SK-N-SH (cell line): ENCODE results near the gene PRR33. TPM values are rescaled to one million over a fixed set of nuclear protein-coding genes. Genes with fewer than 3 reads are reported as not detected.

Experiments
- CTCF ChIA-PET: fragments of 300-600, 350-600 bp; formaldehyde crosslinking; extraction: SDS; loops from one replicate; lab custom pipeline; 2021; lab: Yijun Ruan, JAX
- POLR2A ChIA-PET: fragments of 350-600 bp; sonication (Branson Sonifier 250); formaldehyde crosslinking; extraction: SDS; loops from one replicate; lab custom pipeline; 2020; ENCODE audit warnings: antibody characterized with exemption, inconsistent platforms; lab: Yijun Ruan, JAX
- DNase-seq: peaks from one replicate; pipeline ENCODE4 v3.0.0; 2012
- H2AFZ ChIP-seq: fragments of 200-600 bp; sonication (generic); 2 replicates; pipeline ENCODE4 v1.8.1; 2016; ENCODE audit warnings: antibody characterized with exemption, mild to moderate bottlenecking, low read depth
- H3F3A ChIP-seq: fragments of 200-600 bp; sonication (generic); replicated peaks from 2 replicates; pipeline ENCODE3; 2016; ENCODE audit warnings: antibody characterized with exemption, mild to moderate bottlenecking; ENCODE audit not compliant: insufficient read depth
- H3K27ac ChIP-seq, 2 experiments: fragments of 200-500 bp in 1 of 2; fragments of 200-600 bp in 1 of 2; sonication (Bioruptor generic) in 1 of 2; sonication (generic), shearing (Covaris generic) in 1 of 2; 2 replicates each; pipeline versions ENCODE4 v1.5.1 to v1.6.1; 2014 to 2016; ENCODE audit warnings: low read depth in 2 of 2, inconsistent platforms in 1 of 2, low read length in 1 of 2, mild to moderate bottlenecking in 1 of 2, mixed read lengths in 1 of 2
- H3K27me3 ChIP-seq: fragments of 200-600 bp; sonication (generic), shearing (Covaris generic); 2 replicates; pipeline ENCODE4 v1.6.1; 2016; ENCODE audit warnings: mixed run types; ENCODE audit not compliant: insufficient read depth
- H3K36me3 ChIP-seq, 2 experiments: fragments of 200-500 bp in 1 of 2; fragments of 200-600 bp in 1 of 2; sonication (Bioruptor generic) in 1 of 2; sonication (generic) in 1 of 2; replicated peaks in 1 of 2; 2 replicates each; pipeline versions ENCODE3 to v1.5.1; 2014 to 2016; ENCODE audit warnings: low read length in 1 of 2, mild to moderate bottlenecking in 1 of 2; ENCODE audit not compliant: insufficient read depth in 2 of 2, control insufficient read depth in 1 of 2
- H3K4me1 ChIP-seq, 2 experiments: fragments of 200-500 bp in 1 of 2; fragments of 200-600 bp in 1 of 2; sonication (Bioruptor generic) in 1 of 2; sonication (generic), shearing (Covaris generic) in 1 of 2; 2 replicates each; pipeline versions ENCODE4 v1.5.1 to v1.6.1; 2014 to 2016; ENCODE audit warnings: low read depth in 1 of 2, low read length in 1 of 2, mixed run types in 1 of 2; ENCODE audit not compliant: insufficient read depth in 2 of 2, control insufficient read depth in 1 of 2
- H3K4me2 ChIP-seq: fragments of 200-600 bp; sonication (generic), shearing (Covaris generic); 2 replicates; pipeline ENCODE4 v1.6.1; 2017; ENCODE audit warnings: mixed run types
- H3K4me3 ChIP-seq, 2 experiments: fragments of 200-500 bp in 1 of 2; fragments of 200-600 bp in 1 of 2; sonication (Bioruptor generic) in 1 of 2; sonication (generic), shearing (Covaris generic) in 1 of 2; 2 replicates each; pipeline versions ENCODE4 v1.5.1 to v1.8.1; 2014 to 2016; ENCODE audit warnings: low read depth in 2 of 2, inconsistent platforms in 1 of 2, low read length in 1 of 2, mild to moderate bottlenecking in 1 of 2, mixed read lengths in 1 of 2, moderate library complexity in 1 of 2
- H3K79me2 ChIP-seq: fragments of 200-600 bp; sonication (generic); 2 replicates; pipeline ENCODE4 v1.8.1; 2017; ENCODE audit warnings: mild to moderate bottlenecking; ENCODE audit not compliant: insufficient read depth
- H3K9ac ChIP-seq: fragments of 200-600 bp; sonication (generic); 2 replicates; pipeline ENCODE4 v1.6.1; 2017; ENCODE audit warnings: mixed run types
- H3K9me2 ChIP-seq: fragments of 200-600 bp; sonication (generic); 2 replicates; pipeline ENCODE4 v1.6.1; 2017; ENCODE audit warnings: mixed run types
- H3K9me3 ChIP-seq: fragments of 200-600 bp; sonication (generic); 2 replicates; pipeline ENCODE4 v1.6.1; 2017; ENCODE audit warnings: mixed run types, mild to moderate bottlenecking, moderate library complexity
- H4K20me1 ChIP-seq: fragments of 200-600 bp; sonication (generic); 2 replicates; pipeline ENCODE4 v1.6.1; 2017; ENCODE audit warnings: mild to moderate bottlenecking, mixed run types; ENCODE audit not compliant: insufficient read depth
- EZH2phosphoT487 ChIP-seq: fragments of 200-600 bp; sonication (generic); IDR thresholded peaks from 2 replicates; pipeline ENCODE4 v1.6.1; 2017; ENCODE audit warnings: low read depth, mixed run types, mild to moderate bottlenecking, antibody characterized with exemption, moderate library complexity, borderline replicate concordance
- FOSL2 ChIP-seq: IDR thresholded peaks from 2 replicates; pipeline ENCODE4 v1.4.0; 2012; ENCODE audit warnings: low read depth, mild to moderate bottlenecking, moderate library complexity, borderline replicate concordance
- FOXJ3 ChIP-seq: sonication (generic); formaldehyde crosslinking; IDR thresholded peaks from 2 replicates; pipeline ENCODE4 v1.5.1; 2020; ENCODE audit warnings: mild to moderate bottlenecking, missing genetic modification reagents
- GABPA ChIP-seq: IDR thresholded peaks from 2 replicates; pipeline ENCODE4 v1.4.0; 2012; ENCODE audit warnings: low read depth, mild to moderate bottlenecking
- GATA2 ChIP-seq: sonication (generic); formaldehyde crosslinking; IDR thresholded peaks from 2 replicates; pipeline ENCODE4 v1.5.0; 2020; ENCODE audit warnings: mild to moderate bottlenecking, missing genetic modification reagents
- MEF2A ChIP-seq: IDR thresholded peaks from 2 replicates; pipeline ENCODE4 v1.4.0; 2012; ENCODE audit warnings: low read depth, borderline replicate concordance
- POLR2AphosphoS5 ChIP-seq: IDR thresholded peaks from 2 replicates; pipeline ENCODE4 v1.6.1; 2012; ENCODE audit warnings: low read depth, low read length
- RAD21 ChIP-seq: IDR thresholded peaks from 2 replicates; pipeline ENCODE4 v1.6.1; 2012; ENCODE audit warnings: mild to moderate bottlenecking, low read length
- SIN3A ChIP-seq: IDR thresholded peaks from 2 replicates; pipeline ENCODE4 v1.6.1; 2012; ENCODE audit warnings: low read depth, mild to moderate bottlenecking, low read length, moderate library complexity, borderline replicate concordance
- WGBS: methylation state at CpG from one replicate; pipeline ENCODE4 v1.1.6; 2017; ENCODE audit warnings: low lambda C conversion rate; 5-methylcytosine and 5-hydroxymethylcytosine counted together
- polyA plus RNA-seq, 3 experiments: library from polyadenylated mRNA; depleted of rRNA; stranded (reverse); fragments of >200 nt; gene quantifications; 2 replicates each; pipeline ENCODE4 v1.2.3, GENCODE V29; 2012
- TF ChIP-seq, protein P1 (sequence below): IDR thresholded peaks from 2 replicates; pipeline ENCODE4 v1.4.0; 2012; ENCODE audit warnings: low read depth
- TF ChIP-seq, protein P2 (sequence below): IDR thresholded peaks from 2 replicates; pipeline ENCODE4 v1.4.0; 2012; ENCODE audit warnings: low read depth, borderline replicate concordance
- TF ChIP-seq, protein P3 (sequence below): fragments of 200-600 bp; sonication (generic); IDR thresholded peaks from 2 replicates; pipeline ENCODE4 v1.6.1; 2017; ENCODE audit warnings: antibody characterized with exemption, mild to moderate bottlenecking, moderate library complexity
- TF ChIP-seq, protein P4 (sequence below): IDR thresholded peaks from 2 replicates; pipeline ENCODE4; 2012

The PRR33 gene
- polyA plus RNA-seq, 1 of the 3 experiments (the other 2 are of a cell fraction), result not detected

DNA sequence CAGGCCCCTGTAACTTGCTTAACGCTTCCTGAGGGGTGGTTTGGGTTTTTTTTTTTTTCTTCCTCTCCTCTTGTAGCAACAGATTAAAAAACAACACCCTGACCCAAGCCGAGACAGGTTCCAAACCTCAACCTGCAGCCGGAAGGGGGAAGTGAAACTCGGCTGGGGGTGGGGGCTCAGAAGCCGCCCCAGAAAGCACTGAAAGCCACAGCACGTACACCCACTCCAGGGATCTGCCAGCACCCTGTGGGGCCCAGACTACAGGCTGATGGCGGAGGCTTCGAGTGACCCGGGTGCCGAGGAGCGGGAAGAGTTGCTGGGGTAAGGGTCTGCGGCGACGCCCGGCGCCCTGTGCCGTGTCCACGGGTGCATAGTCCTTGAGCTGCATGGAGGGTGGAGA lies 38.8 kb downstream of the PRR33 start, which contains the start of gene LSP1:
TSS of gene LSP1 (plus strand) at position 208 of the 400 bp plus-strand sequence. CDS start at position 269, 61 bp downstream.
- Histone ChIP-seq H3K9me2 (no peaks in the 10 kb centered on the region), H2AFZ (no peak within 1 kb of the TSS), H3K9me3 (no peaks in the 10 kb centered on the region), H3K79me2 (no peaks in the 10 kb centered on the region), H3K27ac (no peak within 1 kb of the TSS), H3F3A (no peaks in the 10 kb centered on the region), H3K27me3 (no peaks in the 10 kb centered on the region), H3K36me3 (no peaks in the 10 kb centered on the region), H3K9ac (no peak within 1 kb of the TSS), H3K4me2 (no peak within 1 kb of the TSS), H3K4me3 (no peak within 1 kb of the TSS), H4K20me1 (no peaks in the 10 kb centered on the region), H3K4me1 (no peaks in the 10 kb centered on the region; a peak in 1 of 4 replicates)
- TF ChIP-seq RAD21, result no peak
- TF ChIP-seq FOSL2, result no peak
- TF ChIP-seq POLR2AphosphoS5, result no peak
- TF ChIP-seq, protein P1, sequence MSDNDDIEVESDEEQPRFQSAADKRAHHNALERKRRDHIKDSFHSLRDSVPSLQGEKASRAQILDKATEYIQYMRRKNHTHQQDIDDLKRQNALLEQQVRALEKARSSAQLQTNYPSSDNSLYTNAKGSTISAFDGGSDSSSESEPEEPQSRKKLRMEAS, result no peak
- TF ChIP-seq, protein P2, sequence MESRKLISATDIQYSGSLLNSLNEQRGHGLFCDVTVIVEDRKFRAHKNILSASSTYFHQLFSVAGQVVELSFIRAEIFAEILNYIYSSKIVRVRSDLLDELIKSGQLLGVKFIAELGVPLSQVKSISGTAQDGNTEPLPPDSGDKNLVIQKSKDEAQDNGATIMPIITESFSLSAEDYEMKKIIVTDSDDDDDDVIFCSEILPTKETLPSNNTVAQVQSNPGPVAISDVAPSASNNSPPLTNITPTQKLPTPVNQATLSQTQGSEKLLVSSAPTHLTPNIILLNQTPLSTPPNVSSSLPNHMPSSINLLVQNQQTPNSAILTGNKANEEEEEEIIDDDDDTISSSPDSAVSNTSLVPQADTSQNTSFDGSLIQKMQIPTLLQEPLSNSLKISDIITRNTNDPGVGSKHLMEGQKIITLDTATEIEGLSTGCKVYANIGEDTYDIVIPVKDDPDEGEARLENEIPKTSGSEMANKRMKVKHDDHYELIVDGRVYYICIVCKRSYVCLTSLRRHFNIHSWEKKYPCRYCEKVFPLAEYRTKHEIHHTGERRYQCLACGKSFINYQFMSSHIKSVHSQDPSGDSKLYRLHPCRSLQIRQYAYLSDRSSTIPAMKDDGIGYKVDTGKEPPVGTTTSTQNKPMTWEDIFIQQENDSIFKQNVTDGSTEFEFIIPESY, result no peak
- no peak for TF ChIP-seq GABPA
- TF ChIP-seq GATA2 (CRISPR knock-in tag), result no peak
- TF ChIP-seq, protein P3, sequence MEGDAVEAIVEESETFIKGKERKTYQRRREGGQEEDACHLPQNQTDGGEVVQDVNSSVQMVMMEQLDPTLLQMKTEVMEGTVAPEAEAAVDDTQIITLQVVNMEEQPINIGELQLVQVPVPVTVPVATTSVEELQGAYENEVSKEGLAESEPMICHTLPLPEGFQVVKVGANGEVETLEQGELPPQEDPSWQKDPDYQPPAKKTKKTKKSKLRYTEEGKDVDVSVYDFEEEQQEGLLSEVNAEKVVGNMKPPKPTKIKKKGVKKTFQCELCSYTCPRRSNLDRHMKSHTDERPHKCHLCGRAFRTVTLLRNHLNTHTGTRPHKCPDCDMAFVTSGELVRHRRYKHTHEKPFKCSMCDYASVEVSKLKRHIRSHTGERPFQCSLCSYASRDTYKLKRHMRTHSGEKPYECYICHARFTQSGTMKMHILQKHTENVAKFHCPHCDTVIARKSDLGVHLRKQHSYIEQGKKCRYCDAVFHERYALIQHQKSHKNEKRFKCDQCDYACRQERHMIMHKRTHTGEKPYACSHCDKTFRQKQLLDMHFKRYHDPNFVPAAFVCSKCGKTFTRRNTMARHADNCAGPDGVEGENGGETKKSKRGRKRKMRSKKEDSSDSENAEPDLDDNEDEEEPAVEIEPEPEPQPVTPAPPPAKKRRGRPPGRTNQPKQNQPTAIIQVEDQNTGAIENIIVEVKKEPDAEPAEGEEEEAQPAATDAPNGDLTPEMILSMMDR, result no peak
- TF ChIP-seq, protein P4, sequence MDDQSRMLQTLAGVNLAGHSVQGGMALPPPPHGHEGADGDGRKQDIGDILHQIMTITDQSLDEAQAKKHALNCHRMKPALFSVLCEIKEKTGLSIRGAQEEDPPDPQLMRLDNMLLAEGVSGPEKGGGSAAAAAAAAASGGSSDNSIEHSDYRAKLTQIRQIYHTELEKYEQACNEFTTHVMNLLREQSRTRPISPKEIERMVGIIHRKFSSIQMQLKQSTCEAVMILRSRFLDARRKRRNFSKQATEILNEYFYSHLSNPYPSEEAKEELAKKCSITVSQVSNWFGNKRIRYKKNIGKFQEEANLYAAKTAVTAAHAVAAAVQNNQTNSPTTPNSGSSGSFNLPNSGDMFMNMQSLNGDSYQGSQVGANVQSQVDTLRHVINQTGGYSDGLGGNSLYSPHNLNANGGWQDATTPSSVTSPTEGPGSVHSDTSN, result no peak
- no peak for TF ChIP-seq MEF2A
- DNase-seq, result no peak
- 71% methylated on average over 18 of the region's 18 CpGs for WGBS
- ChIA-PET POLR2A (no interaction called here), CTCF (interaction anchor here (0.7 to 4.1 kb wide), 7 partner anchors 21 to 299 kb away, joined by 3 to 32 read pairs (median 7); no protein-coding TSS in a partner anchor)

DNA sequence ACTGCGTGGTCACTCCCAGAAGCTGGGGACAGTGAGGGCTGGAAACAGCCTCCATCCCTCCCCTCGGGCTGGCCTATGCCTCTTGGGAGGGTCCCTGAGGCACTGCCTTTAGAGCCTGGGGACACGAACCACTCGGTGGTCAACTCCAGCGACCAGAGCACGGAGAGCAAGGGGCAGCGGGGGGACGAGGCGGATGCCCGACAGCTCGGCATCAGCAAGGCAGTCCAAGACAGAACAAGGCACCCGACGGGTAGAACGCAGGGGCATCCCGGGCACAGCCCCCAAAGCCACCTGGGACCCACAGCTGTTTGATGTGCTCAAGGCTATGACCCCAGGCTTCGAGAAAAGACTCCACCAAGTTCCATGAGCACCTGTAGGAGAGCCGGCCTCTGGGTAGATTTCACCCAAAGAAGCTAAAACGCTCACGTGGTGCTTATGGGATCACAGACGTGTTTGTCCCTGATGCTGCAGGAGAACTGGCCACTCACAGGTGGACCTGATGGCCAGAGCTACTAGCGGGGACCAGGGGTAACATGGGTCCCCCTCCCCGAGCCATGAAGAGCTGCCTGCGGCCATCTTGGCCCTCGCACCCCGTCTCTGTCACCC lies 39.3 kb downstream of the PRR33 start:
- 76% methylated on average over 13 of the region's 25 CpGs for WGBS
- Histone ChIP-seq H3K27me3 (no peaks in the 10 kb centered on the region), H3K9me2 (no peaks in the 10 kb centered on the region), H3K4me2 (no peak overlapping the region), H3K4me3 (no peak overlapping the region), H3K79me2 (no peaks in the 10 kb centered on the region), H3K9ac (no peak overlapping the region), H2AFZ (no peak overlapping the region), H3K9me3 (no peaks in the 10 kb centered on the region), H3K27ac (no peak overlapping the region), H3K4me1 (no peaks in the 10 kb centered on the region; a peak in 1 of 4 replicates), H3K36me3 (no peaks in the 10 kb centered on the region), H4K20me1 (no peaks in the 10 kb centered on the region), H3F3A (no peaks in the 10 kb centered on the region)
- CTCF ChIA-PET, result interaction anchor here (0.7 to 4.1 kb wide), 5 partner anchors 20 to 299 kb away, joined by 3 to 32 read pairs (median 8); no protein-coding TSS in a partner anchor
- no peak for DNase-seq
- POLR2A ChIA-PET, result no interaction called here
- TF ChIP-seq FOXJ3 (no peak), EZH2phosphoT487 (no peak), SIN3A (no peak), MEF2A (no peak)
